Karpas-422 (cell line): ENCODE data around the gene PREP. TPM values are rescaled to one million over a fixed set of nuclear protein-coding genes. Genes with fewer than 3 reads are reported as not detected.

Experiments used
- DNase-seq: peaks from one replicate; pipeline ENCODE4 v3.0.0-alpha.2; 2015
- H2AFZ ChIP-seq: fragments of 200-600 bp; sonication (generic); 2 replicates; pipeline ENCODE4 v1.6.1; 2014; ENCODE audit warnings: antibody characterized with exemption, low read length, mixed read lengths
- H3K27ac ChIP-seq: fragments of 200-600 bp; sonication (generic); 2 replicates; pipeline ENCODE4 v1.5.1; 2014; ENCODE audit warnings: mild to moderate bottlenecking, low read length, moderate library complexity
- H3K27me3 ChIP-seq: fragments of 200-600 bp; sonication (generic); 2 replicates; pipeline ENCODE4 v1.6.1; 2014; ENCODE audit warnings: low read length, mixed read lengths
- H3K36me3 ChIP-seq: fragments of 200-600 bp; sonication (generic); 2 replicates; pipeline ENCODE4 v1.6.1; 2014; ENCODE audit warnings: low read length, mixed read lengths; ENCODE audit not compliant: insufficient read depth
- H3K4me1 ChIP-seq: fragments of 200-600 bp; sonication (generic); 2 replicates; pipeline ENCODE4 v1.6.1; 2014; ENCODE audit warnings: mild to moderate bottlenecking, low read length, mixed read lengths
- H3K4me2 ChIP-seq: fragments of 200-600 bp; sonication (generic); 2 replicates; pipeline ENCODE4 v1.6.1; 2014; ENCODE audit warnings: low read length, low read depth, mild to moderate bottlenecking; ENCODE audit not compliant: poor library complexity, severe bottlenecking
- H3K4me3 ChIP-seq: fragments of 200-600 bp; sonication (generic); 2 replicates; pipeline ENCODE4 v1.5.1; 2014; ENCODE audit warnings: mild to moderate bottlenecking, antibody characterized with exemption, low read length, mixed read lengths
- H3K79me2 ChIP-seq: fragments of 200-600 bp; sonication (generic); 2 replicates; pipeline ENCODE4 v1.6.1; 2014; ENCODE audit warnings: mild to moderate bottlenecking, low read length, mixed read lengths
- H3K9ac ChIP-seq: fragments of 200-600 bp; sonication (generic); 2 replicates; pipeline ENCODE4 v1.6.0; 2014; ENCODE audit warnings: low read length
- H3K9me2 ChIP-seq: fragments of 200-600 bp; sonication (generic), shearing (Covaris generic); replicated peaks from 2 replicates; pipeline ENCODE4 v1.6.0; 2014; ENCODE audit warnings: mild to moderate bottlenecking, low read length, moderate library complexity; ENCODE audit not compliant: insufficient read depth
- H3K9me3 ChIP-seq: fragments of 300-700, 200-600 bp; sonication (generic); 2 replicates; pipeline ENCODE4 v1.6.1; 2014; ENCODE audit warnings: low read length, mixed read lengths
- H4K20me1 ChIP-seq: fragments of 200-600 bp; sonication (generic); 2 replicates; pipeline ENCODE4 v1.6.1; 2014; ENCODE audit warnings: mild to moderate bottlenecking, antibody characterized with exemption, low read length, low read depth; ENCODE audit not compliant: insufficient read depth
- total RNA-seq: library from RNA; depleted of rRNA; stranded (reverse); fragments of >200 nt; shearing (Covaris generic); gene quantifications from 2 replicates; pipeline ENCODE4 v1.2.3, GENCODE V29; 2014; ENCODE audit warnings: low replicate concordance

PREP gene
- total RNA-seq, 1 experiment from 2014 or later, result 18.4 TPM

GRCh38 chr6:105384004-105384403, 18.9 kb downstream of the PREP start:
- no peaks in the 10 kb centered on the region for H3K9me3 ChIP-seq
- peaks cover 3% of the 10 kb centered on the region; the same call in 1 of the 2 replicates for H3K4me1 ChIP-seq
- H3K9me2 ChIP-seq, result no peaks in the 10 kb centered on the region
- H2AFZ ChIP-seq, result no peak overlapping the region
- H3K4me2 ChIP-seq, result no peak overlapping the region
- no peak overlapping the region for H3K4me3 ChIP-seq
- no peak overlapping the region for H3K27ac ChIP-seq
- no peaks in the 10 kb centered on the region for H3K27me3 ChIP-seq
- DNase-seq, result no peak
- no peaks in the 10 kb centered on the region for H4K20me1 ChIP-seq
- 0 out of 2 replicates have a peak, but pooled peaks cover 7% of the 10 kb centered on the region for H3K36me3 ChIP-seq
- peaks cover 79% of the 10 kb centered on the region for H3K79me2 ChIP-seq
- no peak overlapping the region for H3K9ac ChIP-seq

- no peaks in the 10 kb centered on the region for H3K27me3 ChIP-seq
- H3K36me3 ChIP-seq, result 0 out of 2 replicates have a peak, but pooled peaks cover 7% of the 10 kb centered on the region
- H3K4me3 ChIP-seq, result no peak overlapping the region
- no peaks in the 10 kb centered on the region for H4K20me1 ChIP-seq
- peaks cover 81% of the 10 kb centered on the region for H3K79me2 ChIP-seq
- H3K4me1 ChIP-seq, result peaks cover 3% of the 10 kb centered on the region; the same call in 1 of the 2 replicates
- no peak for DNase-seq
- no peak overlapping the region for H3K4me2 ChIP-seq
- no peaks in the 10 kb centered on the region for H3K9me3 ChIP-seq
- H3K27ac ChIP-seq, result no peak overlapping the region
- H3K9me2 ChIP-seq, result no peaks in the 10 kb centered on the region
- H3K9ac ChIP-seq, result no peak overlapping the region
- no peak overlapping the region for H2AFZ ChIP-seq
Measured at GRCh38 chr6:105382958-105383357, 19.9 kb downstream of the PREP start.

- H4K20me1 ChIP-seq, result no peaks in the 10 kb centered on the region
- no peak overlapping the region for H3K4me2 ChIP-seq
Measured at GRCh38 chr6:105382496-105382895, 20.4 kb downstream of the PREP start.

GRCh38 chr6:105380634-105381033, 22.2 kb downstream of the PREP start:
- Histone ChIP-seq H3K36me3 (peaks cover 8% of the 10 kb centered on the region; the same call in 1 of the 2 replicates), H3K9ac (no peak overlapping the region), H2AFZ (no peak overlapping the region), H3K9me3 (no peaks in the 10 kb centered on the region), H3K4me2 (no peak overlapping the region), H3K9me2 (no peaks in the 10 kb centered on the region), H3K4me3 (no peak overlapping the region), H3K27ac (no peak overlapping the region), H4K20me1 (no peaks in the 10 kb centered on the region), H3K27me3 (no peaks in the 10 kb centered on the region), H3K79me2 (peaks cover 89% of the 10 kb centered on the region), H3K4me1 (peaks cover 3% of the 10 kb centered on the region; the same call in 1 of the 2 replicates)
- no peak for DNase-seq

More at GRCh38 chr6:105382496-105382895, 20.4 kb downstream of the PREP start:
- Histone ChIP-seq H3K9me3 (no peaks in the 10 kb centered on the region), H3K9ac (no peak overlapping the region), H3K27me3 (no peaks in the 10 kb centered on the region), H3K4me1 (peaks cover 3% of the 10 kb centered on the region; the same call in 1 of the 2 replicates), H3K27ac (no peak overlapping the region), H3K4me3 (no peak overlapping the region), H2AFZ (no peak overlapping the region), H3K79me2 (peaks cover 85% of the 10 kb centered on the region), H3K36me3 (0 out of 2 replicates have a peak, but pooled peaks cover 7% of the 10 kb centered on the region), H3K9me2 (no peaks in the 10 kb centered on the region)
- no peak for DNase-seq

- Histone ChIP-seq H3K4me2 (no peak overlapping the region), H3K4me1 (no peaks in the 10 kb centered on the region), H3K9ac (no peak overlapping the region), H4K20me1 (no peaks in the 10 kb centered on the region), H3K27ac (no peak overlapping the region), H3K9me3 (no peaks in the 10 kb centered on the region), H3K27me3 (no peaks in the 10 kb centered on the region), H3K79me2 (peaks cover 61% of the 10 kb centered on the region), H3K9me2 (no peaks in the 10 kb centered on the region), H3K36me3 (peaks cover 16% of the 10 kb centered on the region; the same call in 1 of the 2 replicates), H2AFZ (no peak overlapping the region), H3K4me3 (no peak overlapping the region)
- DNase-seq, result no peak
Measured at GRCh38 chr6:105375797-105376196, 27.1 kb downstream of the PREP start.

GRCh38 chr6:105374010-105374420, 28.9 kb downstream of the PREP start:
- no peak overlapping the region for H3K4me3 ChIP-seq
- H3K4me1 ChIP-seq, result no peaks in the 10 kb centered on the region
- no peaks in the 10 kb centered on the region for H3K9me3 ChIP-seq
- no peaks in the 10 kb centered on the region for H3K27me3 ChIP-seq
- no peak overlapping the region for H3K27ac ChIP-seq
- no peak overlapping the region for H3K9ac ChIP-seq
- peaks cover 21% of the 10 kb centered on the region; the same call in 1 of the 2 replicates for H3K36me3 ChIP-seq
- no peak for DNase-seq
- no peak overlapping the region for H2AFZ ChIP-seq
- no peak overlapping the region for H3K4me2 ChIP-seq
- H3K9me2 ChIP-seq, result no peaks in the 10 kb centered on the region
- H4K20me1 ChIP-seq, result no peaks in the 10 kb centered on the region
- peaks cover 56% of the 10 kb centered on the region for H3K79me2 ChIP-seq

- Histone ChIP-seq H3K36me3 (peaks cover 21% of the 10 kb centered on the region; the same call in 1 of the 2 replicates), H4K20me1 (no peaks in the 10 kb centered on the region), H2AFZ (no peak overlapping the region), H3K4me3 (no peak overlapping the region), H3K4me2 (no peak overlapping the region), H3K9me3 (no peaks in the 10 kb centered on the region), H3K9me2 (no peaks in the 10 kb centered on the region), H3K9ac (no peak overlapping the region), H3K79me2 (peaks cover 50% of the 10 kb centered on the region), H3K27ac (no peak overlapping the region), H3K4me1 (no peaks in the 10 kb centered on the region), H3K27me3 (no peaks in the 10 kb centered on the region)
- DNase-seq, result no peak
Measured at GRCh38 chr6:105373481-105373880, 29.4 kb downstream of the PREP start.

- Histone ChIP-seq H3K4me2 (no peak overlapping the region), H3K9me3 (no peaks in the 10 kb centered on the region), H3K36me3 (peaks cover 21% of the 10 kb centered on the region; the same call in 1 of the 2 replicates)
Measured at GRCh38 chr6:105372849-105373182, 30.1 kb downstream of the PREP start.

More at GRCh38 chr6:105372849-105373182, 30.1 kb downstream of the PREP start:
- H3K27me3 ChIP-seq, result no peaks in the 10 kb centered on the region
- H3K79me2 ChIP-seq, result peaks cover 44% of the 10 kb centered on the region
- H4K20me1 ChIP-seq, result no peaks in the 10 kb centered on the region
- no peak overlapping the region for H2AFZ ChIP-seq
- no peak overlapping the region for H3K4me3 ChIP-seq
- H3K27ac ChIP-seq, result no peak overlapping the region
- no peaks in the 10 kb centered on the region for H3K9me2 ChIP-seq
- H3K4me1 ChIP-seq, result no peaks in the 10 kb centered on the region
- H3K9ac ChIP-seq, result no peak overlapping the region
- DNase-seq, result no peak
